ENCODE data around the gene DCDC2.
A peak's percentile ranks its signal among the peaks of the same experiment; 100 is the strongest.
"Not testable (repeated sequence)": the region's sequence is repeated elsewhere in the genome, so short reads cannot be mapped to it uniquely, and the experiment has no call there.

DCDC2 gene

DNA sequence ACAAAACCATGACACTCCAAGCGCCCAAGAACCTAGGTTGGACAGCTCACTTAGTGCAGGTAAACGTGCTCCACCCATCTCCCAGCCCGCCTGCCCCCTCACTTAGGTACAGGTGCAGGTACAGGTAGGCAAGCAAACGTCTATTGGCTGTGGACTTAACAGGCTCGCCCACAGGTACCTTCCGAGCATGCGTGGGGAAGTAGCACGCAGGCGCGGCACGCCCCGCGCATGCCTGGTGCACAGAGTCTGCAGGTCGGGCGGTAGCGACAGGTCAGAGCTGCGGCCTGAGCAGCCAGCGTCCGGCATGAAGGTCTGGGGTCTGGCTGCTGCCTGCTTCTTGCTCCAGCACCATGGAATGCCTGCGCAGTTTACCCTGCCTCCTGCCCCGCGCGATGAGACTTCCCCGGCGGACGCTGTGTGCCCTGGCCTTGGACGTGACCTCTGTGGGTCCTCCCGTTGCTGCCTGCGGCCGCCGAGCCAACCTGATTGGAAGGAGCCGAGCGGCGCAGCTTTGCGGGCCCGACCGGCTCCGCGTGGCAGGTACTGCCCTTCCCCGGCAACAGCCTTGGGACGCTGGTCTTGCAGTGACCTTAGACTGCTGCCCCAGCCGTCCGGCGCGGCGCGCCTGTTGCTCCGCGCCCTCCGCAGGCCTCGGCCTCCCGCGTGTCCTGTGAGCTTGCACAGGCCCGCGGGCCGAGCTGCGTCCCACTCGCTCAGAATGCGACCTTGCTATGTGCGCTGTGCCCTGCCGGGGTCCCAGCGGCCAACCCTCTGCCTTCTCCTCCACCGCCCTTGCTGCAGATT is 45.0 kb upstream of the DCDC2 start, which contains the start of gene MRS2:
MRS2 (plus strand) TSS at position 240 of the 804 bp plus-strand sequence; CDS start at position 351, 111 bp downstream.
- H3K27me3 ChIP-seq (ENCODE audit: insufficient read depth, low read length, poor library complexity) = no peaks in the 10 kb centered on the region
- peak within 1 kb of the TSS; percentile 96 for H2AFZ ChIP-seq (ENCODE audit: low read depth, low read length)
- H3K4me3 ChIP-seq (ENCODE audit: low read depth in 1 of 2, low read length in 2 of 2) = peak within 1 kb of the TSS; percentile 58 to 92
- peaks cover 22% of the 10 kb centered on the region for H3K36me3 ChIP-seq (ENCODE audit: insufficient read depth, low read length)
- peaks cover 28% of the 10 kb centered on the region for H3K79me2 ChIP-seq (ENCODE audit: insufficient read depth, low read length)
- TF ChIP-seq, protein P1, sequence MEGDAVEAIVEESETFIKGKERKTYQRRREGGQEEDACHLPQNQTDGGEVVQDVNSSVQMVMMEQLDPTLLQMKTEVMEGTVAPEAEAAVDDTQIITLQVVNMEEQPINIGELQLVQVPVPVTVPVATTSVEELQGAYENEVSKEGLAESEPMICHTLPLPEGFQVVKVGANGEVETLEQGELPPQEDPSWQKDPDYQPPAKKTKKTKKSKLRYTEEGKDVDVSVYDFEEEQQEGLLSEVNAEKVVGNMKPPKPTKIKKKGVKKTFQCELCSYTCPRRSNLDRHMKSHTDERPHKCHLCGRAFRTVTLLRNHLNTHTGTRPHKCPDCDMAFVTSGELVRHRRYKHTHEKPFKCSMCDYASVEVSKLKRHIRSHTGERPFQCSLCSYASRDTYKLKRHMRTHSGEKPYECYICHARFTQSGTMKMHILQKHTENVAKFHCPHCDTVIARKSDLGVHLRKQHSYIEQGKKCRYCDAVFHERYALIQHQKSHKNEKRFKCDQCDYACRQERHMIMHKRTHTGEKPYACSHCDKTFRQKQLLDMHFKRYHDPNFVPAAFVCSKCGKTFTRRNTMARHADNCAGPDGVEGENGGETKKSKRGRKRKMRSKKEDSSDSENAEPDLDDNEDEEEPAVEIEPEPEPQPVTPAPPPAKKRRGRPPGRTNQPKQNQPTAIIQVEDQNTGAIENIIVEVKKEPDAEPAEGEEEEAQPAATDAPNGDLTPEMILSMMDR (IDR thresholded peaks at IDR 0.05; ENCODE audit: borderline replicate concordance, extremely low read depth, low read length, poor library complexity, severe bottlenecking) = no peak
- TF ChIP-seq EZH2 (IDR thresholded peaks at IDR 0.05; ENCODE audit: borderline replicate concordance, low read depth, low read length, severe bottlenecking) = no peak
- peak within 1 kb of the TSS; percentile 94 for H3K4me2 ChIP-seq (ENCODE audit: insufficient read depth, low read length)
- peak within 1 kb of the TSS; percentile 67 for H3K9ac ChIP-seq (ENCODE audit: low read depth, low read length)
- ATAC-seq (ENCODE audit: insufficient read depth, low read depth) = peak; percentile 94
- no peaks in the 10 kb centered on the region for H3K9me3 ChIP-seq (ENCODE audit: insufficient read depth, low read length, severe bottlenecking)
- peak within 1 kb of the TSS; percentile 54 for H3K27ac ChIP-seq (ENCODE audit: low read length)
- peak; percentile 75 for DNase-seq
- no peaks in the 10 kb centered on the region for H4K20me1 ChIP-seq (ENCODE audit: insufficient read depth, low read length)
- peaks cover 33% of the 10 kb centered on the region for H3K4me1 ChIP-seq (ENCODE audit: insufficient read depth, low read length)

DNA sequence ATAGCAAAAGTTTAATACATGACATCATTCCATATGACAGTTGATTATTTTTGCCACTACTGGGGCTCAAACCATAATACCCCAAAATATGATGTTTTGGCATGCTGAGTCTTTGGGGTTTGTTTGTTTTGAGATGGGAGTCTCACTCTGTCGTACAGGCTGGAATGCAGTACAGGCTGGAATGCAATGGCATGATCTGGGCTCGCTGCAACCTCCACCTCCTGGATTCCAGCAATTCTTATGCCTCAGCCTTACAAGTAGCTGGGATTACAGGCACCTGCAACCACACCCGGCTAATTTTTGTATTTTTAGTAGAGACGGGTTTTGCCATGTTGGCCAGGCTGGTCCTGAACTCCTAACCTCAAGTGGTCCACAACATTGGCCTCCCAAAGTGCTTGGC is 43.6 kb upstream of the DCDC2 start:
- DNase-seq (no peak), ATAC-seq (ENCODE audit: insufficient read depth, low read depth) (no peak)
- Histone ChIP-seq H3K4me2 (ENCODE audit: insufficient read depth, low read length) (no peak overlapping the region), H2AFZ (ENCODE audit: low read depth, low read length) (peak overlapping the region; percentile 96; the same call in 1 of the 2 replicates), H3K27me3 (ENCODE audit: insufficient read depth, low read length, poor library complexity) (no peaks in the 10 kb centered on the region), H3K4me1 (ENCODE audit: insufficient read depth, low read length) (peaks cover 33% of the 10 kb centered on the region), H4K20me1 (ENCODE audit: insufficient read depth, low read length) (no peaks in the 10 kb centered on the region), H3K9ac (ENCODE audit: low read depth, low read length) (no peak overlapping the region), H3K27ac (ENCODE audit: low read length) (no peak overlapping the region), H3K79me2 (ENCODE audit: insufficient read depth, low read length) (peaks cover 28% of the 10 kb centered on the region), H3K9me3 (ENCODE audit: insufficient read depth, low read length, severe bottlenecking) (peaks cover 5% of the 10 kb centered on the region), H3K4me3 (ENCODE audit: low read depth in 1 of 2, low read length in 2 of 2) (no peak overlapping the region), H3K36me3 (ENCODE audit: insufficient read depth, low read length) (peaks cover 15% of the 10 kb centered on the region)
- TF ChIP-seq, protein P1 (IDR thresholded peaks at IDR 0.05; ENCODE audit: borderline replicate concordance, extremely low read depth, low read length, poor library complexity, severe bottlenecking) = no peak
- TF ChIP-seq EZH2 (IDR thresholded peaks at IDR 0.05; ENCODE audit: borderline replicate concordance, low read depth, low read length, severe bottlenecking) = no peak

DNA sequence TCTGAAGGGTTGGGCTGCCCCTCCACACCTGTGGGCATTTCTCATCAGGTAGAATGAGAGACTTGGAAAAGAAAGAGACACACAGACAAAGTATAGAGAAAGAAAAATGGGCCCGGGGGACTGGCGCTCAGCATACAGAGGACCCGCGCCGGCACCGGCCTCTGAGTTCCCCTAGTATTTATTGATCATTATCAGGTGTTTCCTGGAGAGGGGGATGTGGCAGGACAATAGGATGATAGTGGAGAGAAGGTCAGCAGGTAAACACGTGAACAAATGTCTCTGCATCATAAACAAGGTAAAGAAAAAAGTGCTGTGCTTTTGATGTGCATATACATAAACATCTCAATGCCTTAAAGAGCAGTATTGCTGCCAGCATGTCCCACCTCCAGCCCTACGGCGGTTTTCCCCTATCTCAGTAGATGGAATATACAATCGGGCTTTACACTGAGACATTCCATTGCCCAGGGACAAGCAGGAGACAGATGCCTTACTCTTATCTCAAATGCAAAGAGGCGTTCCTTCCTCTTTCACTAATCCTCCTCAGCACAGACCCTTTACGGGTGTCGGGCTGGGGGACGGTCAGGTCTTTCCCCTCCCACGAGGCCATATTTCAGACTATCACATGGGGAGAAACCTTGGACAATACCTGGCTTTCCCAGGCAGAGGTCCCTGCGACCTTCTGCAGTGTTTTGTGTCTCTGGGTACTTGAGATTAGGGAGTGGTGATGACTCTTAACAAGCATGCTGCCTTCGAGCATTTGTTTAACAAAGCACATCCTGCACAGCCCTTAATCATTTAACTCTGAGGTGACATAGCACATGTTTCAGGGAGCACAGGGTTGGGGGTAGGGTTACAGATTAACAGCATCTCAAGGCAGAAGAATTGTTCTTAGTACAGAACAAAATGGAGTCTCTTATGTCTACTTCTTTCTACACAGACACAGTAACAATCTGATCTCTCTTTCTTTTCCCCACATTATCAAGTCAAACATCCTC is 42.5 kb upstream of the DCDC2 start:
- H3K27ac ChIP-seq (ENCODE audit: low read length); H3K9me3 ChIP-seq (ENCODE audit: insufficient read depth, low read length, severe bottlenecking); H3K9ac ChIP-seq (ENCODE audit: low read depth, low read length); ATAC-seq (ENCODE audit: insufficient read depth, low read depth); H3K4me3 ChIP-seq (ENCODE audit: low read depth in 1 of 2, low read length in 2 of 2); H3K27me3 ChIP-seq (ENCODE audit: insufficient read depth, low read length, poor library complexity); H2AFZ ChIP-seq (ENCODE audit: low read depth, low read length); DNase-seq; H4K20me1 ChIP-seq (ENCODE audit: insufficient read depth, low read length); H3K4me2 ChIP-seq (ENCODE audit: insufficient read depth, low read length): not testable (repeated sequence)
- H3K4me1 ChIP-seq (ENCODE audit: insufficient read depth, low read length) = peaks cover 32% of the 10 kb centered on the region
- H3K79me2 ChIP-seq (ENCODE audit: insufficient read depth, low read length) = peaks cover 28% of the 10 kb centered on the region
- peaks cover 12% of the 10 kb centered on the region for H3K36me3 ChIP-seq (ENCODE audit: insufficient read depth, low read length)
